Activated gamma-delta T cell treated with anti-CD3 and anti-CD28 coated beads, Interleukin-2, amount 50 U/mL, for 16 hours (primary cell): ENCODE data around the gene DNAJB1.
A peak's percentile ranks its signal among the peaks of the same experiment; 100 is the strongest.

Experiments
- DNase-seq: peaks from one replicate; pipeline ENCODE4 v3.0.0-alpha.2; 2020; ENCODE audit warnings: low read depth

The DNAJB1 gene

GRCh38 chr19:14473073-14473977, 44.9 kb downstream of the DNAJB1 start:
- DNase-seq: no peak

DNA sequence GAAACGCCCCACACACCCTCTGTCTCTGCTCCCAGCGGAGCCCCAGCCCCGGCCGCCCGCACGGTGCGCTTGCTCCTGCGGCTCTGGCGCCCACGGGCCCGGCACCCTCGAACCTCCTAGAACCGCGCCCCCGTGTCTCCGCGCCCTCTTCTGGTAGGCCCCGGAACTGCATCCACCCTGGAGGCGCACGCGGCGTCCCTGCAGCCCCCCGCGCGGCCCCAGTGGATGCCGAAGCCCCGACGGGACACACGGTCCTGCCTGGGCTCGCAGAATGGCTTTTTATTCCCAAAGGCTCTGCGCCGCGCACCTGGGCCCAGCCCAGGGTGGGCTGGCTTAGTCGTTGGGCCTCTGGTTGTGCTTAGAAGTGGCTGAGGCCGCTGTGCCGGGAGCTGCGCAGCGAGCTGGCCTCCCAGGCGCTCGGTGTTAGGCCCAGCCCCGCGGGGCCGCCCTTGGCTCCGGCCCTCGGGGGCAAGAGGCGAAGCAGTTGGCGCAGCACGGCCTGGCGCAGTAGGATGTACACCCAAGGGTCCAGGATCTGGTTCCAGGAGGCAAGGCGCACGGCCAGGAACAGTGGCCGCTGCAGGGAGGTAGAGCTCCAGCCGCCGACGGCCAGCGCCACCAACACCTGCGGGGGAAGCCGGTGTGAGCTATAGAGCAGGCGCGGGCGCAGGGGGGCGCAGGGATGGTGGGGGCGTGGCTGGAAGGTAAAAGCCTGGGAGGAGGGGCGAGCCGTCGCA, 45.8 kb downstream of the DNAJB1 start:
- peak; percentile 88 for DNase-seq

GRCh38 chr19:14471436-14472187, 46.6 kb downstream of the DNAJB1 start:
- no peak for DNase-seq

- no peak for DNase-seq
These were observed 47.9 kb downstream of the DNAJB1 start for GRCh38 chr19:14470031-14470876.

DNA sequence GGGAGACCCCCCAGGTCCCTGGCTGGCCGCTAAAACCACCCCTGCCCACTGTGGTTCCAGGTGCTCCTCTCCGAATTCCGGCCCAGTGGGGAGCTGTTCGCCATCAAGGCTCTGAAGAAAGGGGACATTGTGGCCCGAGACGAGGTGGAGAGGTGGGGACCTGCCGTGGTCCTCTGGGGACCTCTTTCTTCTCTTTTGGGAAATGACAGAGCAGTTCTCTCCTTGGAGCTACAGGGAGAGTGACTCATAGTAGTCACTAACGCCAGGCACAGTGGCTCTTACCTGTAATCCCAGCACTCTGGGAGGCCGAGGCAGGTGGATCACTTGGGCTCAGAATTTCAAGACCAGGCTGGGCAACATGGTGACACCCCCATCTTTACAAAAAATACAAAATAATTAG, 50.4 kb downstream of the DNAJB1 start:
- DNase-seq: no peak

DNA sequence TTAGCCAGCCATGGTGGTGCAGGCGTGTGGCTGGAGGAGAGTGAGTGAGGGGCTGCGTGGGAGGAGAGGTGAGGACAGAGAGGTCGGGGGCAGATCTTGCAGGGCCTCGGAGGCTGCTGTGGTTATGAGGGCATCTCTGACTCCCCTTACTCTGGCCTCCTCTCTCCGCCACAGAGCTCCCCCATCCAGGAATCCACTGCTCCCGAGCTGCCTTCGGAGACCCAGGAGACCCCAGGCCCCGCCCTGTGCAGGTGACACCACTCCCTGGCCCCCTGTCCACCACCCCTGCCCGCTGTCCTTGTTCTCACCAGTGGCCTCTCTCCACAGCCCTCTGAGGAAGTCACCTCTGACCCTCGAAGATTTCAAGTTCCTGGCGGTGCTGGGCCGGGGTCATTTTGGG, 50.8 kb downstream of the DNAJB1 start:
- no peak for DNase-seq
